Measurements from ENCODE around the gene WDR49.

GRCh38 chr3:167467848-167468611 is 185.7 kb downstream of the WDR49 start:
- TF ChIP-seq CTCF (IDR thresholded peaks at IDR 0.05) (no peak), EZH2 (IDR thresholded peaks at IDR 0.05; ENCODE audit: borderline replicate concordance, insufficient read depth, low read depth, low read length, poor library complexity, severe bottlenecking) (no peak)

All from B cell (primary cell).